SK-N-MC (cell line): ENCODE data around the gene LNX1.

Source experiments
- DNase-seq: peaks from one replicate; pipeline ENCODE4 v3.0.0-alpha.2; 2011; ENCODE audit warnings: low read depth, low spot score
- H3K27ac ChIP-seq: fragments of 200-600 bp; sonication (generic); 2 replicates; pipeline ENCODE4 v1.5.1; 2016; ENCODE audit warnings: mixed run types
- H3K36me3 ChIP-seq: fragments of 200-600 bp; sonication (generic); 2 replicates; pipeline ENCODE4 v1.6.1; 2017; ENCODE audit warnings: antibody characterized with exemption, low read length, mixed read lengths; ENCODE audit not compliant: insufficient read depth
- H3K4me3 ChIP-seq: fragments of 200-600 bp; sonication (generic); 2 replicates; pipeline ENCODE4 v1.5.1; 2016
- H3K9ac ChIP-seq: fragments of 200-600 bp; sonication (generic); 2 replicates; pipeline ENCODE4 v1.8.0; 2017; ENCODE audit warnings: mixed run types, mixed read lengths; ENCODE audit not compliant: insufficient read length
- H3K9me3 ChIP-seq: fragments of 200-600 bp; sonication (generic); 2 replicates; pipeline ENCODE4 v1.6.1; 2017; ENCODE audit warnings: low read depth, mild to moderate bottlenecking, antibody characterized with exemption, low read length, moderate library complexity, mixed read lengths
- EZH2 ChIP-seq: fragments of 200-600 bp; sonication (generic); IDR thresholded peaks from one replicate; pipeline ENCODE4 v1.6.1; 2017; ENCODE audit warnings: antibody characterized with exemption
- FOXP2 ChIP-seq: optimal IDR thresholded peaks from 2 replicates; pipeline ENCODE3; 2011; ENCODE audit warnings: mild to moderate bottlenecking, moderate library complexity; ENCODE audit not compliant: insufficient read depth; ENCODE audit errors: extremely low read length, control extremely low read depth
- POLR2AphosphoS5 ChIP-seq: IDR thresholded peaks from 2 replicates; pipeline ENCODE4 v1.6.1; 2012; ENCODE audit warnings: mild to moderate bottlenecking, low read depth, low read length, borderline replicate concordance

Gene LNX1

GRCh38 chr4:53591372-53591892 lies at the start of gene LNX1:
LNX1 (minus strand) TSS chr4:53591486; CDS start chr4:53574002, 17,484 bp downstream.
- no peak within 1 kb of the TSS for H3K9ac ChIP-seq
- TF ChIP-seq POLR2AphosphoS5 = no peak
- no peak for TF ChIP-seq EZH2
- no peak for TF ChIP-seq FOXP2
- no peaks in the 10 kb centered on the region for H3K36me3 ChIP-seq
- no peak within 1 kb of the TSS for H3K27ac ChIP-seq
- DNase-seq = no peak
- H3K4me3 ChIP-seq = no peak within 1 kb of the TSS
- no peaks in the 10 kb centered on the region for H3K9me3 ChIP-seq

- no peak for DNase-seq
- no peaks in the 10 kb centered on the region for H3K9me3 ChIP-seq
- no peak overlapping the region for H3K27ac ChIP-seq
- no peak for TF ChIP-seq POLR2AphosphoS5
- no peak for TF ChIP-seq FOXP2
- TF ChIP-seq EZH2 = no peak
- no peak overlapping the region for H3K4me3 ChIP-seq
- H3K9ac ChIP-seq = no peak overlapping the region
- H3K36me3 ChIP-seq = no peaks in the 10 kb centered on the region
These were observed 49.5 kb upstream of the LNX1 start for GRCh38 chr4:53640576-53641453.

GRCh38 chr4:53638919-53639318 lies 47.6 kb upstream of the LNX1 start:
- DNase-seq = no peak
- Histone ChIP-seq H3K36me3 (no peaks in the 10 kb centered on the region), H3K9ac (no peak overlapping the region), H3K4me3 (no peak overlapping the region), H3K27ac (no peak overlapping the region), H3K9me3 (no peaks in the 10 kb centered on the region)
- TF ChIP-seq FOXP2 = no peak
- no peak for TF ChIP-seq EZH2
- no peak for TF ChIP-seq POLR2AphosphoS5

GRCh38 chr4:53637348-53637747 lies 46.1 kb upstream of the LNX1 start:
- DNase-seq = no peak
- H3K36me3 ChIP-seq = no peaks in the 10 kb centered on the region
- no peak overlapping the region for H3K9ac ChIP-seq
- no peak for TF ChIP-seq FOXP2
- TF ChIP-seq POLR2AphosphoS5 = no peak
- TF ChIP-seq EZH2 = no peak
- no peaks in the 10 kb centered on the region for H3K9me3 ChIP-seq
- H3K27ac ChIP-seq = no peak overlapping the region
- no peak overlapping the region for H3K4me3 ChIP-seq

- no peak for DNase-seq
These were observed 44.6 kb upstream of the LNX1 start for GRCh38 chr4:53635697-53636483.

GRCh38 chr4:53633608-53634007 lies 42.3 kb upstream of the LNX1 start:
- Histone ChIP-seq H3K9me3 (no peaks in the 10 kb centered on the region), H3K9ac (no peak overlapping the region), H3K27ac (no peak overlapping the region), H3K36me3 (no peaks in the 10 kb centered on the region), H3K4me3 (no peak overlapping the region)
- no peak for TF ChIP-seq EZH2
- TF ChIP-seq FOXP2 = no peak
- no peak for TF ChIP-seq POLR2AphosphoS5
- no peak for DNase-seq

More at GRCh38 chr4:53635697-53636483, 44.6 kb upstream of the LNX1 start:
- no peak overlapping the region for H3K27ac ChIP-seq
- no peak overlapping the region for H3K9ac ChIP-seq
- no peaks in the 10 kb centered on the region for H3K9me3 ChIP-seq
- no peaks in the 10 kb centered on the region for H3K36me3 ChIP-seq
- TF ChIP-seq POLR2AphosphoS5 (no peak), FOXP2 (no peak), EZH2 (no peak)
- no peak overlapping the region for H3K4me3 ChIP-seq

- Histone ChIP-seq H3K36me3 (no peaks in the 10 kb centered on the region), H3K9ac (no peak overlapping the region), H3K9me3 (no peaks in the 10 kb centered on the region), H3K27ac (no peak overlapping the region), H3K4me3 (no peak overlapping the region)
- DNase-seq = no peak
- TF ChIP-seq EZH2 = no peak
These were observed 38.0 kb upstream of the LNX1 start for GRCh38 chr4:53629296-53629695.

- no peak overlapping the region for H3K27ac ChIP-seq
- DNase-seq = no peak
- no peak overlapping the region for H3K4me3 ChIP-seq
- H3K36me3 ChIP-seq = no peaks in the 10 kb centered on the region
- no peak overlapping the region for H3K9ac ChIP-seq
- H3K9me3 ChIP-seq = no peaks in the 10 kb centered on the region
- TF ChIP-seq EZH2 (no peak), FOXP2 (no peak), POLR2AphosphoS5 (no peak)
These were observed 35.2 kb upstream of the LNX1 start for GRCh38 chr4:53626491-53626890.
